ENCODE data around the gene UBE2J2. TPM values are rescaled to one million over a fixed set of nuclear protein-coding genes. Genes with fewer than 3 reads are reported as not detected.
A peak's percentile ranks its signal among the peaks of the same experiment; 100 is the strongest.

The UBE2J2 gene
- total RNA-seq, 2 donors from 2014 or later = 68.7 to 78.0 TPM

DNA sequence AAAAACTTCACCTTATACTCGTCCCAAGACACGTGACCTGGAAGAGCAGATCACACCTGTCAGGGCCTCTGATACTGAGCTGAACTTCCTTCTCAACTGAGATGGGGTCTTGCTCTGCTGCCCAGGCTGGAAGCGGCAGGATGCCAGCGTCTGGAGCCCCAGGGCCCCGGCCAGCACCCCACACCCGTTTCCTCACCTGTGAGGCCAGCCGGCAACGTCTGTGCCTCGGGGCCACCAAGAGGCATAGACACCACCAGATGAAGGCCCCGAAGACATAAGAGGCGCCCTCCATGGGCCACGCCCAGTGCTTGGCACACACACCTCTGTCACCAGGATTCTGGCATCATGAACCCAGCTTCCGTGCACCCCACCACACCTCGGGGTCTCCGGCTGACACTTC, 50.3 kb downstream of the UBE2J2 start:
- H3K4me3 Mint-ChIP-seq = peak overlapping the region; percentile 29
- peak overlapping the region; percentile 75 for H3K27ac Mint-ChIP-seq
- H3K4me1 Mint-ChIP-seq = peaks cover 26% of the 10 kb centered on the region
- no peaks in the 10 kb centered on the region for H3K27me3 Mint-ChIP-seq
- H3K9me3 Mint-ChIP-seq = no peaks in the 10 kb centered on the region
- no peak for ATAC-seq (replicated peaks)
- peaks cover 80% of the 10 kb centered on the region for H3K36me3 Mint-ChIP-seq (ENCODE audit: low read depth)

DNA sequence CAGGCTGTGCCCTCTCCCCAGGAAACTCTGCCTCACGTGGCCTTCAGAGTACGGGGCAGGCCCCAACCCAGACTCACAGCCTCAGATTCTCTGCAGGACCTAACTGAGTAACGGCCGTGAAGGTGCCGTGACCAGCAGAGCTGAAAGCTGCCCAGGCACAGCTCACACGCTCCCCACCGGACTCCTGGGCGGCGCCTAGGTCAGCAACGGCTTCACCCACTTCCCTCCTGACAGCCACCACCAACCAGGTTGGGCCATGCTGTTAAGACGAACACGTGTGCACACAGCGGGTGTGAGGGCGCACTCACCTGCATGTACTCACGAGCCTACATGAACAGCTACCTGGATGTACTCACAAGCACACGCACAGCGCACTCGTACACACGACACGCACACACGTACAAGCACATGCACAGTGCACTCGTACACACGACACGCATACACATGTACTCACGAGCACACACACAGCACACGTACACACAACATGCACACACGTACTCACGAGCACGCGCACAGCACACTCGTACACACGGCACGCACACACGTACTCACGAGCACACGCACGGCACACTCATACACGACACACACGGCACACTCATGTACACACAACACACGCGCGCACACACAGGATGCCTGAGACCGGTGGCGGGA, 51.0 kb downstream of the UBE2J2 start:
- Mint-ChIP-seq H3K27ac (peak overlapping the region; percentile 75), H3K4me1 (peaks cover 26% of the 10 kb centered on the region), H3K9me3 (no peaks in the 10 kb centered on the region), H3K27me3 (no peaks in the 10 kb centered on the region), H3K36me3 (ENCODE audit: low read depth) (peaks cover 86% of the 10 kb centered on the region), H3K4me3 (peak overlapping the region; percentile 29)
- no peak for ATAC-seq (replicated peaks)

- no peak for ATAC-seq (replicated peaks)
- no peak overlapping the region for H3K4me3 Mint-ChIP-seq
- no peaks in the 10 kb centered on the region for H3K27me3 Mint-ChIP-seq
- H3K27ac Mint-ChIP-seq = no peak overlapping the region
- no peaks in the 10 kb centered on the region for H3K9me3 Mint-ChIP-seq
- H3K36me3 Mint-ChIP-seq (ENCODE audit: low read depth) = peaks cover 92% of the 10 kb centered on the region
- H3K4me1 Mint-ChIP-seq = peaks cover 26% of the 10 kb centered on the region
These were observed 51.6 kb downstream of the UBE2J2 start for GRCh38 chr1:1221887-1222574.

GRCh38 chr1:1220197-1220596, 53.5 kb downstream of the UBE2J2 start:
- Mint-ChIP-seq H3K27me3 (no peaks in the 10 kb centered on the region), H3K9me3 (no peaks in the 10 kb centered on the region), H3K27ac (peak overlapping the region; percentile 98), H3K36me3 (ENCODE audit: low read depth) (peaks cover 97% of the 10 kb centered on the region), H3K4me1 (peaks cover 22% of the 10 kb centered on the region), H3K4me3 (peak overlapping the region; percentile 95)
- no peak for ATAC-seq (replicated peaks)

- H3K4me3 Mint-ChIP-seq = peak overlapping the region; percentile 95
- H3K27ac Mint-ChIP-seq = peak overlapping the region; percentile 98
- H3K27me3 Mint-ChIP-seq = no peaks in the 10 kb centered on the region
- peak; percentile 52 for ATAC-seq (replicated peaks)
- H3K4me1 Mint-ChIP-seq = peaks cover 22% of the 10 kb centered on the region
- peaks cover 99% of the 10 kb centered on the region for H3K36me3 Mint-ChIP-seq (ENCODE audit: low read depth)
- H3K9me3 Mint-ChIP-seq = no peaks in the 10 kb centered on the region
These were observed 54.3 kb downstream of the UBE2J2 start for GRCh38 chr1:1219341-1219740.

DNA sequence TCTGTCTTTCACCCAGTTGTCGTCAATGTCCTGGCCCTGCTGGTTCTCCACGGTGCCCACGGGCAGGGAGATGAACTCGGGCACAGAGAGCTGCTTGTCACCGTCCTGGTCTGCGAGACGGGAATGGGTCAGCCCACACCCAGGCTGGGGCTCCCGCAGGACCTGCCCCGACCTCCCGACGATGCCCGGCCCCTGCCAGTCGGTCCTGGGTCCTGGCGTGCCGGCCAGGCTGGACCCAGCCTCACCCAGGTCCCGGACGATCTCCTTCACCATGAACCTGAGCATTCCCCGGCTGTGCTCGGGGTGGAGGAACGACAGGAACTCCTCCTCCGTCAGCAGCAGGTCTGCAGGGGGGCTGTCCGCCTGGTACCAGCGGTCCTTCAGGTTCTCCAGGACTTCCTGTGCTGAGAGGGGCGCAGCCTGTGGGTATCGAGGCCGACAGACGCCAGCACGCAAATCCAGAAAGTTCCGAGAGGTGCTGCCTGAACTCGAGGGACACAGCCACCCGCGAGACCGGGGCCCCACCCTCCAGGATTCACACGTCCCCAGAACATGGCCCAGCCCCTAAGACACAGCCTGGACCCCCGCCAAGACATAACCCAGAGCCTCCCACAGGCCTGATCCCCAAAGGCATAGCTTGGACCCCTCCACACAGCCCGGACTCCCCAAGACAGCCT, 55.0 kb downstream of the UBE2J2 start:
- Mint-ChIP-seq H3K4me3 (peak overlapping the region; percentile 95), H3K27me3 (no peaks in the 10 kb centered on the region), H3K36me3 (ENCODE audit: low read depth) (peaks cover 99% of the 10 kb centered on the region), H3K27ac (peak overlapping the region; percentile 98), H3K4me1 (peaks cover 22% of the 10 kb centered on the region), H3K9me3 (no peaks in the 10 kb centered on the region)
- ATAC-seq (replicated peaks) = no peak

GRCh38 chr1:1217621-1218523, 55.8 kb downstream of the UBE2J2 start:
- Mint-ChIP-seq H3K9me3 (no peaks in the 10 kb centered on the region), H3K27ac (peak overlapping the region; percentile 98), H3K36me3 (ENCODE audit: low read depth) (peaks cover 100% of the 10 kb centered on the region), H3K4me3 (peak overlapping the region; percentile 95), H3K27me3 (no peaks in the 10 kb centered on the region), H3K4me1 (peaks cover 17% of the 10 kb centered on the region)
- ATAC-seq (replicated peaks) = peak; percentile 37

DNA sequence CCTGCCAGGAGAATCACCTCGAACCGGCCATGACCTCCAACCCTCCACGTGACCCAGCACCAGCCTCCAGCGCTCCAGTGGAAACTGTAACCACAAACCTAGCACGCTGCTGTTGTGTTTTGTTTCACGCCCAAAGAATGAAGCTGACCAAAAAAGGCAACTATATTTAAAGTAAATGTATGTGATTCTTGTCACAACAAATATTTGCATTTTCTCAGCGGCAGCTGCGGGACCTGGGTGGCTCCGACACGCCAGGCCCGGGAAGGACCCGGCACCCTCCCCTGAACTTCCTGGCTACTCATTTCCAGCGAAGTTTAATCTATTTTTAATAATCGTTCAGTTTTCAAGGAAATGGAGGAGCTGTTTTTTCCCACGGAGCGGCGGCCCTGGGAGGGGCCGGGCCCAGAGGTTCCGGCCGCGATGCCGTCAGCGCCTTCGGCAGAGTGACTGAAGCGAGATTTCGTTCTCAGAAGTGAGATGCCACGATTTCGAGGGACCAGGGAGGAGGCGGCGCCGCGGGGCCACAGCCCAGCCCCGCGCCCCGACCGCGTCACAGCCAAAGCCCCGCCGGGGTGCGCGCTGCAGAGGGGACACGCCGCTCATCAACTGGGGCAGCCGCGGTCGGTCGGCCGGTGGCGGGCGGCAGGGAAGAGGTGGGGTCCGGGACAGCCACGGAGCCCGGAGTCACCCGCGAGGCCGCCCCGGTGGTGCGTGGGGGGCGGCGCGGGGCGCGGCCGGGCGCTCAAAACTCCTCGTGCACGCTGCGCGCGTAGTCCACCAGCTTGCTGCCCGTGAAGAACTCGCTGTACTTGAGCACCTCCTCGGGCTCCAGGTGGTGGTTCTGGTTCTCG, 56.7 kb downstream of the UBE2J2 start:
- no peaks in the 10 kb centered on the region for H3K9me3 Mint-ChIP-seq
- H3K27ac Mint-ChIP-seq = peak overlapping the region; percentile 98
- H3K27me3 Mint-ChIP-seq = no peaks in the 10 kb centered on the region
- peak overlapping the region; percentile 95 for H3K4me3 Mint-ChIP-seq
- peaks cover 14% of the 10 kb centered on the region for H3K4me1 Mint-ChIP-seq
- ATAC-seq (replicated peaks) = peak; percentile 60
- peaks cover 100% of the 10 kb centered on the region for H3K36me3 Mint-ChIP-seq (ENCODE audit: low read depth)

DNA sequence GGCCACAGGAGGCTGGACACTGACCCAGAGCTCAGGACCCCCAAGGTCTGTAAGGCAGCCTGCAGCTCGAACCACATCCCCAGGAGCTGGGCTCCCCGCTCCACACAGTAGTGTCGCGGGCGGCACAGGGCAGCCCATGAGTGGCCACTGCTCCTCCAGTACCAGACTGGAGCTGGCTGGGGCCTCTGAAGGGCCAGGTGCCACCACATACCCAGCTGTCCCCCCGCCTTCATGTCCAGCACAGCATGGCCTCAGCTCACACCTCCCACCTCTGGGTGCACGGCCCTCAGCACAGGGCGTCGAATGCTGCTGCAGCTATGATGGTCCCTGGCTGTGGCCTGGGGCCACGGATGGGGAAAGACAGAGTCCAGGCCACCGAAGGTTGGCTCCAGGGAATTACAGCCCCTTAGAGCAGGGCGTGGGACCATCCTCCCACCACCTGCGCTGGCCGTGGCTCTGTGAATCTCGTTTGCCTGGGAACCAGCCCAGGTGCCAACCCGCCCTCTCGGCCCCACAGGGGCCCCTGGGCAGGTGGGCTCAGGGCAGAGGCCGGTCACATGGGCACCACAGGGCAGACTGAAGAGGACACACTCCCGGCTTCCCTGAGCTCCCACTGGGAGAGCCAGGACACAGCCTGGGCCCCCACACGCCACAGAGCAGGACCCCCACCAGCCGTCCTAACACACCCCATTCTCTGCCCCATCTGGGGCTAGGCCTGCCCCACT, 57.6 kb downstream of the UBE2J2 start:
- no peaks in the 10 kb centered on the region for H3K27me3 Mint-ChIP-seq
- no peak for ATAC-seq (replicated peaks)
- no peaks in the 10 kb centered on the region for H3K9me3 Mint-ChIP-seq
- peaks cover 14% of the 10 kb centered on the region for H3K4me1 Mint-ChIP-seq
- H3K36me3 Mint-ChIP-seq (ENCODE audit: low read depth) = peaks cover 100% of the 10 kb centered on the region
- peak overlapping the region; percentile 98 for H3K27ac Mint-ChIP-seq
- peak overlapping the region; percentile 95 for H3K4me3 Mint-ChIP-seq

GRCh38 chr1:1215080-1215676, 58.5 kb downstream of the UBE2J2 start:
- H3K4me1 Mint-ChIP-seq = peaks cover 9% of the 10 kb centered on the region
- H3K27ac Mint-ChIP-seq = peak overlapping the region; percentile 98
- ATAC-seq (replicated peaks) = no peak
- H3K9me3 Mint-ChIP-seq = no peaks in the 10 kb centered on the region
- peak overlapping the region; percentile 95 for H3K4me3 Mint-ChIP-seq
- no peaks in the 10 kb centered on the region for H3K27me3 Mint-ChIP-seq
- peaks cover 100% of the 10 kb centered on the region for H3K36me3 Mint-ChIP-seq (ENCODE audit: low read depth)

DNA sequence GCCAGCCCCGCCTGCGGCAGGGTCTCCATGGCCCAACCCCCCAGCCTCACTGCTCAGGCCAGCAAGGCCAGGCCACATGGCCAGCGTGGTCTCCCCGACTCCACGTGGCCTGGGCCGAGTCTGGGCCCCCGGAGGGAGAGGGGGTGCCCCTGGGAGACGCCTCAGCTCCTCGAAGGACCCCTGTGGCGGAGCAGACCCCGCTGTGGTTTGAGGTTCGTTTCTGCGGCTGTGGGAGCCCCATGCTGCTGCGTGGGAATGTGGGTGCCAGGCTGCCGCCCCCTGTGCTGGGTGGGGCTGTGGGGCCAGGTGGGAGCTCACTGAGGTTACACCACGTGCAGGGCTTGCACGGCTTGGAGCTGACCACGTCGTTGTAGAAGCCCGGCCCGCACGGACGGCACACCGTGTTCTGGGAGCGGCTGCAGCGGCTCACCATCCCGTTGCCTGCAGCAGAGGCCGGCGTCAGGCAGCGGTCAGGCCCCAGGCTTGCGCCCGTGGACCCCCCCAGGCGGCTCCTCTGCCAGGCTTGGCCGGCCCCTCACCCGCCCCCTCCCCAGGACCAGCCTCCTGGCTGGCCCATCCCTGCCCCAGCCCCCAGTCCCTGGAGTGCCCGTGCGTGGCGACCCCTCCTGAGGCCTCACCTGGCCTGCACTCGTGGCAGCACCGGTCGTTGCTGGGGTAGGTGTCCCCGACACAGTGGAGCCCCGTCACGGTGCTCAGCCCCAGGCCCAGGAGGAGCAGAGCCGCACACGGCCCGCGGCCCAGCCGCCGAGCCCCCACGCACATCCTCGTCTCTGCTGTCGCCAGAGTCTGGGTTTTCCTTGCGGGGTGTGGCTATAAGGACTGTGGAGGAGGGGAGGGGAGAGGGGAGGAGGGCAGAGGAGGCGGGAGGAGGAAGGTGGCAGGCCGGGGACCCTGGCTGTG, 60.0 kb downstream of the UBE2J2 start, which contains the start of gene TNFRSF4:
TNFRSF4 (minus strand) TSS at position 809 of the 921 bp plus-strand sequence; CDS start at position 783, 26 bp downstream.
- ATAC-seq (replicated peaks) = peak; percentile 8
- Mint-ChIP-seq H3K27me3 (no peaks in the 10 kb centered on the region), H3K36me3 (ENCODE audit: low read depth) (peaks cover 100% of the 10 kb centered on the region), H3K4me3 (peak within 1 kb of the TSS; percentile 95), H3K9me3 (no peaks in the 10 kb centered on the region), H3K27ac (peak within 1 kb of the TSS; percentile 98), H3K4me1 (peaks cover 5% of the 10 kb centered on the region)

Data from activated T-helper 17 cell treated with anti-CD3 and anti-CD28 coated beads, Interleukin-2, amount 50 U/mL, for 72 hours (primary cell).